GM13977 (cell line): Measurements from ENCODE around the gene SCAPER.
"Not testable (repeated sequence)": the region's sequence is repeated elsewhere in the genome, so short reads cannot be mapped to it uniquely, and the experiment has no call there.

Experiments used
- DNase-seq: peaks from one replicate; pipeline ENCODE4 v3.0.0; 2012; ENCODE audit warnings: low spot score
- CTCF ChIP-seq: IDR thresholded peaks from 2 replicates; pipeline ENCODE4 v1.5.1; 2012; ENCODE audit warnings: mild to moderate bottlenecking, control low read depth; ENCODE audit not compliant: insufficient read depth; ENCODE audit errors: extremely low read depth, missing control alignments
- in situ Hi-C: fragments of 300-500 bp; cut with MboI; formaldehyde crosslinking; loops from one replicate; pipeline ENCODE4 v1.12.0; 2022; ENCODE audit warnings: low sequenced_read_pairs, low pct_unique_long_range_greater_than_20kb, mixed read lengths, inconsistent platforms; ENCODE audit not compliant: unreplicated experiment

The SCAPER gene

GRCh38 chr15:76433798-76434400, 471.2 kb downstream of the SCAPER start:
- in situ Hi-C loops, result no loop called here
- no peak for TF ChIP-seq CTCF
- DNase-seq, result no peak

- in situ Hi-C loops, DNase-seq: not testable (repeated sequence)
These were observed 472.1 kb downstream of the SCAPER start for GRCh38 chr15:76433036-76433435.

GRCh38 chr15:76432604-76433003, 472.5 kb downstream of the SCAPER start:
- in situ Hi-C loops, result no loop called here
- DNase-seq, result no peak
- TF ChIP-seq CTCF, result no peak

GRCh38 chr15:76431971-76432370, 473.2 kb downstream of the SCAPER start:
- no peak for TF ChIP-seq CTCF
- no peak for DNase-seq
- in situ Hi-C loops, result no loop called here

- DNase-seq, in situ Hi-C loops: not testable (repeated sequence)
These were observed 474.4 kb downstream of the SCAPER start for GRCh38 chr15:76430711-76431110.

GRCh38 chr15:76429661-76430060, 475.5 kb downstream of the SCAPER start:
- no peak for DNase-seq
- in situ Hi-C loops, result no loop called here
- TF ChIP-seq CTCF, result no peak

GRCh38 chr15:76426941-76427340, 478.2 kb downstream of the SCAPER start:
- no peak for TF ChIP-seq CTCF
- in situ Hi-C loops, result no loop called here
- no peak for DNase-seq
